ENCODE results near the gene KIF2C.
"Not testable (repeated sequence)": the region's sequence is repeated elsewhere in the genome, so short reads cannot be mapped to it uniquely, and the experiment has no call there.

The KIF2C gene

GRCh38 chr1:44739307-44740178 is at the start of gene KIF2C:
KIF2C (plus strand) TSS chr1:44739837; CDS start chr1:44739933, 96 bp downstream.
- DNase-seq (ENCODE audit: low spot score): peak; percentile 95

DNA sequence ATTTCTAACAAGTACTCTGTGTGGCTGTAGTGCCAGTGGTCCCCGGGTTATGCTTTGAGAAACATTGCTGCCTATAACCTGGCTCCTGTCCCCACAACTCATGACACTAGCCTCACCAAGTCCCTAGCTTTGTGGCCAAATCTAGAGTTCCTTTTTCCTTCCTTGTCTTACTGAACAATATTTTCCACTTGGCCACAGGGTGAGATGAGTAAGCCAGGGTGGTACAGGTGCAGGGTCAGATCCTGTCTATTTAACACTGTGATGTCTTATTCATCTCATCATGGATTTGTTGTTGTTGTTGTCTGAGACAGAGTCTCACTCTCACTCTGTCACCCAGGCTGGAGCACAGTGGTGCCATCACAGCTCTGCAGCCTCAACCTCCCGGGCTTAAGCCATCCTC is 46.5 kb upstream of the KIF2C start:
- DNase-seq (ENCODE audit: low spot score): no peak

GRCh38 chr1:44693900-44694299 is 45.7 kb upstream of the KIF2C start:
- DNase-seq (ENCODE audit: low spot score): no peak

DNA sequence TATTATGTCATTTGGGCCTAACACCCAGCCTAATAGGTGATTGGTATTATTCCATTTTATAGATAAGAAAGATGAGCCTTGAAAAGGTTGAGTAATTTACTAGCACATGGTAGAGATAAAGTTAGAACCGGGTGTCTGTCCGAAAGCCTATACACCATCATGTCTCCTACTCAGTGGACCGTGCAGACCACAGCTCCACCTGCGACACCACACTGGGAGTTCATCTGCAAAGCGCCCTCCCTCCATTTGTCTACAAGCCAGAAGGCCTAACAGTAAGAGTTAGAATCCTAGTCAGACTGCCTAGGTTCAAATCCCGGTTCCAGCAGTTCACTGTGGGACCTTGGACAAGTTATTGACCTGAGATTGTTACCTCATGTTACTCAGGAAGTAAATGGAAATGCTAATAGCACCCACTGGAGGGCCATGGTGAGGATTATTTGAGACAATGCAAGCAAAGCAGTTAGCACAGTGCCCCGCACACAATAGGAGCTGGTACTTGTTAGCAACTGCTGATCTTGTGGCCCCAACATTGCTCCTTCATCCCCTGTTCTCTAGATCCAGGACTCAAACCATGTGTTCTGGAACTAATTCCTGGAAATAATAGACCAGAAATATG is 44.7 kb upstream of the KIF2C start:
- no peak for DNase-seq (ENCODE audit: low spot score)

GRCh38 chr1:44695671-44696070 is 44.0 kb upstream of the KIF2C start:
- DNase-seq (ENCODE audit: low spot score): no peak

DNA sequence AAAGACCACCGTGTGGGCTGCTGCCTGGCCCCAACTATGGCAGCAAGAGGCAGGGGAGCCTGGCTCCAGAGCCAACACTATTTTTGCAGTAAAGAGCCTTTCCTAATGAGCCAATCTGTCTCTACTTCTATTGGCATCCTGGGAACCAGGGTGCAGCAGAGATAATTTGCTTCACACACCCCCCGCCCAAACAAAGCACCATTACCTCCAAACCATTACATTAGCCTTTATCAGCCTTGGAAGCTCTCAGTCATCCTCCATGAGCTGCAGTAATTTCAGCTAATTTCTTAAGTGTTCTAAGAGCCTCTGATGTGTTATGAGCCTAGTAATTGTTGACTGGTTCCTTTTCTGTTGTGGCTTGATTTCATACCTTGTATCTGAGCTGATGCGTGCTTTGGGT is 43.5 kb upstream of the KIF2C start:
- no peak for DNase-seq (ENCODE audit: low spot score)

DNA sequence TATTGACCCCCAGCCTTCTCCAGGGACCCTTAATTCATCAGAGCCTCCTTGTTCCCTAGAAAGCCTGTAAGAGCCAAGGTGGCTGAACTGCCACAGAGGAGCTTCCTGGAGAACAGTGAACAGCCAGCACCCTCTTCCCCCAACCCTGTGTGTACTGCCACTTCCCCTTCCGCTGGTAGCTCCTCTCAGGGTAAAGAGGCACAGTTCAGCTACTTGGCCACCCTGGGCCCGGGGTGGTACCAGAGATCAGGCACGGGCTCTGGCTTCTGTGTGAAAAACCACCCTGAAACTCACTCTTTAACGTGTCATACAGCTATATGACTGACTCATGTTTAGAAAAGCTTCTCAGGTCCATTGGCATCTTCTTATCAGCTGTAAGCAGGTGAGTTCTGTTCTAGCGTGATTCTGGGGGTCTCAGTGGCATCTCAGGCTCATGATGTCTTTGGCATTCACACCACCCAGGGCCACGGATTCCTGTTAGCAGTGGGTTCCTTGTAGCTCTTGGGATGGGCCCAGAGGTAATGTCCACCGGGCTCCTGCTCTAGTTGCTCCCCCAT is 42.8 kb upstream of the KIF2C start:
- DNase-seq (ENCODE audit: low spot score): peak; percentile 51

GRCh38 chr1:44698138-44698537 is 41.5 kb upstream of the KIF2C start:
- DNase-seq (ENCODE audit: low spot score): no peak

DNA sequence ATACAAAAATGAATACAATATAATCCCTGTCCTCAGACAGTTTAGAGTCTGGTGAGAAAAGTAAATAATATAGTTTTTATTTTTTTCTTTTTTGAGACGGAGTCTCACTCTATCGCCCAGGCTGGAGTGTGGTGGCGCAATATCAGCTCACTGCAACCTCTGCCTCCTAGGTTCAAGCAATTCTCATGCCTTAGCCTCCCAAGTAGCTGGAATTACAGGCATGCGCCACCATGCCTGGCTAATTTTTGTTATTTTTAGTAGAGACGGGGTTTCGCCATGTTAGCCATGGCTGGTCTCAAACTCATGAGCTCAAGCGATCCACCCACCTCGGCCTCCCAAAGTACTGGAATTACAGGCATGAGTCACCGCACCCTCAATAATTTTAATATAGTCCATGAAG is 40.3 kb upstream of the KIF2C start:
- not testable (repeated sequence) for DNase-seq (ENCODE audit: low spot score)

- no peak for DNase-seq (ENCODE audit: low spot score)
These were observed 39.1 kb upstream of the KIF2C start for GRCh38 chr1:44700573-44700972.

DNA sequence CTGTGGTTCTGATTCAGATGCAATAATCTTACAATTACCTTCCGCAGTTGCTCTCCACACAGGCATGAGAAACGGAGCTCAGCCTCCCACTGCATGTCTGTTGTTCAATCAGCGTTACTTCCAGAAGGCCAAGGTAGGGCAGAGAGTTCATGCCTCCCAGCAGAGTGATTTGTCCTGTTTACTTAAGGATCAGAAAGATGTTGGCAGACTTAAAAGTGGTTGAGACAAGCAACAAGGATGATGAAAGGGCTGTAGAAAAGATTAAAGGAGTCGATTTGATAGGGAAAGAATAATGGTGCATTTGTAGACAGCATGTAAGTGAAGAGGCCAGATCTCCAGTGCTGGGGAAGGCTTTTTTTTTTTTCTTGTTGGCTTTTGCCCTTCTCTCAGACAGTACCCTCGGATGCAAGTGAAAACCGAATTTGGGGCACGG is 38.5 kb upstream of the KIF2C start:
- DNase-seq (ENCODE audit: low spot score): no peak

- DNase-seq (ENCODE audit: low spot score): no peak
These were observed 34.2 kb upstream of the KIF2C start for GRCh38 chr1:44705470-44705869.

DNA sequence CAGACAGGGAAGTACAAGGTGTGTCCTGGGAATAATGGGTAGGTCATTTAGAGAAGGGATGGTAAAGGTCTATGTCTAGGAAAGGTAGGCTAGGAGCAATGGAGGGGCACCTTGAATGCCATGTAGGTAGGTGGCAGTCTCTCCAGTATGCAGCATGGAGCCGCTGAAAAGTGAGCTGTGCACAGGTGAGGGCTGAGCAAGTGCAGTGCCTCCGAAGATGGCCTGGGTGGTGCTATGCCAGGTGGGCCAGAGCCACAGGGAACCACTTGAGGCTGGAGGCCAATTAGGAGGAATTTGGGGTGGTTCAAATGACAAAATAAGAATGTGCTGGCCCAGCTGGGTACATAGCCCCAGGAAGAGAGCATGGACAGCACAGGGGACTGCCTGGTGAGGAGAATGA is 33.7 kb upstream of the KIF2C start:
- DNase-seq (ENCODE audit: low spot score): no peak

- no peak for DNase-seq (ENCODE audit: low spot score)
These were observed 32.3 kb upstream of the KIF2C start for GRCh38 chr1:44707112-44707881.

GRCh38 chr1:44707959-44708831 is 31.4 kb upstream of the KIF2C start:
- peak; percentile 48 for DNase-seq (ENCODE audit: low spot score)

GRCh38 chr1:44713321-44713781 is 26.3 kb upstream of the KIF2C start:
- DNase-seq (ENCODE audit: low spot score): no peak

- DNase-seq (ENCODE audit: low spot score): no peak
These were observed 25.1 kb upstream of the KIF2C start for GRCh38 chr1:44714532-44714931.

GRCh38 chr1:44714944-44715571 is 24.6 kb upstream of the KIF2C start:
- peak; percentile 78 for DNase-seq (ENCODE audit: low spot score)

- DNase-seq (ENCODE audit: low spot score): no peak
These were observed 22.5 kb upstream of the KIF2C start for GRCh38 chr1:44717156-44717555.

GRCh38 chr1:44717653-44718052 is 22.0 kb upstream of the KIF2C start:
- DNase-seq (ENCODE audit: low spot score): no peak

DNA sequence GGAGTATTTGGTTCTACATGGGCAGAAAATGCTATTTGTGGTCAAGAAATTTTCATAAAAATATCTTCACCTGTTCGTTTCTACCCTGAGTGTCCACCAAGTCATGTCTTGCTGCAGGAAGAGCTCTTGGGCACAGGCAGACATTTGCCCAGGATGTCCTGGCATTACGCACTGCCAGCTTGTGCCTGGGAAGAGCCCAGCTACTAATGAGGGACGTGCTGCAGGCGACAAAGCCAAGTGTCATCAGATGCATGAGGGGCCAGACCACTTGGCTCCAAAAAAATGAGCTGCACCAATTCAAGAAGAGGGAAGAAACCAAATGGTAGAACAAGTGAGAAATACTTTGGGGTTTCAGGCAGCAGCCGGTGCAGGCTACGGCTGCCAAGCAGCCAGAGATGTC is 21.5 kb upstream of the KIF2C start:
- no peak for DNase-seq (ENCODE audit: low spot score)
